ENCODE results near the gene IGF1. TPM values are rescaled to one million over a fixed set of nuclear protein-coding genes. Genes with fewer than 3 reads are reported as not detected.
A peak's percentile ranks its signal among the peaks of the same experiment; 100 is the strongest.

Gene IGF1
- total RNA-seq, 1 donor from 2014 or later = 6.0 TPM

- TF ChIP-seq, protein P1, sequence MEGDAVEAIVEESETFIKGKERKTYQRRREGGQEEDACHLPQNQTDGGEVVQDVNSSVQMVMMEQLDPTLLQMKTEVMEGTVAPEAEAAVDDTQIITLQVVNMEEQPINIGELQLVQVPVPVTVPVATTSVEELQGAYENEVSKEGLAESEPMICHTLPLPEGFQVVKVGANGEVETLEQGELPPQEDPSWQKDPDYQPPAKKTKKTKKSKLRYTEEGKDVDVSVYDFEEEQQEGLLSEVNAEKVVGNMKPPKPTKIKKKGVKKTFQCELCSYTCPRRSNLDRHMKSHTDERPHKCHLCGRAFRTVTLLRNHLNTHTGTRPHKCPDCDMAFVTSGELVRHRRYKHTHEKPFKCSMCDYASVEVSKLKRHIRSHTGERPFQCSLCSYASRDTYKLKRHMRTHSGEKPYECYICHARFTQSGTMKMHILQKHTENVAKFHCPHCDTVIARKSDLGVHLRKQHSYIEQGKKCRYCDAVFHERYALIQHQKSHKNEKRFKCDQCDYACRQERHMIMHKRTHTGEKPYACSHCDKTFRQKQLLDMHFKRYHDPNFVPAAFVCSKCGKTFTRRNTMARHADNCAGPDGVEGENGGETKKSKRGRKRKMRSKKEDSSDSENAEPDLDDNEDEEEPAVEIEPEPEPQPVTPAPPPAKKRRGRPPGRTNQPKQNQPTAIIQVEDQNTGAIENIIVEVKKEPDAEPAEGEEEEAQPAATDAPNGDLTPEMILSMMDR (IDR thresholded peaks at IDR 0.05) = no peak
- H3K27me3 ChIP-seq = no peaks in the 10 kb centered on the region
- no peaks in the 10 kb centered on the region for H3K9me3 ChIP-seq
- H3K4me1 ChIP-seq = peaks cover 8% of the 10 kb centered on the region
- H3K27ac ChIP-seq = no peak overlapping the region
- H3K36me3 ChIP-seq = no peaks in the 10 kb centered on the region
- no peak overlapping the region for H3K4me3 ChIP-seq
- DNase-seq (no peak), ATAC-seq (no peak)
- intact Hi-C loops (cut with DNase I) = no loop called here
Measured at GRCh38 chr12:102470945-102471344, 9.4 kb downstream of the IGF1 start.

GRCh38 chr12:102468261-102468915 is 12.0 kb downstream of the IGF1 start:
- no peak for ATAC-seq
- H3K27me3 ChIP-seq = no peaks in the 10 kb centered on the region
- H3K9me3 ChIP-seq = no peaks in the 10 kb centered on the region
- intact Hi-C loops (cut with DNase I) = no loop called here
- no peaks in the 10 kb centered on the region for H3K36me3 ChIP-seq
- H3K27ac ChIP-seq = no peak overlapping the region
- TF ChIP-seq, protein P1 (IDR thresholded peaks at IDR 0.05) = no peak
- no peaks in the 10 kb centered on the region for H3K4me1 ChIP-seq
- DNase-seq = no peak
- no peak overlapping the region for H3K4me3 ChIP-seq

DNA sequence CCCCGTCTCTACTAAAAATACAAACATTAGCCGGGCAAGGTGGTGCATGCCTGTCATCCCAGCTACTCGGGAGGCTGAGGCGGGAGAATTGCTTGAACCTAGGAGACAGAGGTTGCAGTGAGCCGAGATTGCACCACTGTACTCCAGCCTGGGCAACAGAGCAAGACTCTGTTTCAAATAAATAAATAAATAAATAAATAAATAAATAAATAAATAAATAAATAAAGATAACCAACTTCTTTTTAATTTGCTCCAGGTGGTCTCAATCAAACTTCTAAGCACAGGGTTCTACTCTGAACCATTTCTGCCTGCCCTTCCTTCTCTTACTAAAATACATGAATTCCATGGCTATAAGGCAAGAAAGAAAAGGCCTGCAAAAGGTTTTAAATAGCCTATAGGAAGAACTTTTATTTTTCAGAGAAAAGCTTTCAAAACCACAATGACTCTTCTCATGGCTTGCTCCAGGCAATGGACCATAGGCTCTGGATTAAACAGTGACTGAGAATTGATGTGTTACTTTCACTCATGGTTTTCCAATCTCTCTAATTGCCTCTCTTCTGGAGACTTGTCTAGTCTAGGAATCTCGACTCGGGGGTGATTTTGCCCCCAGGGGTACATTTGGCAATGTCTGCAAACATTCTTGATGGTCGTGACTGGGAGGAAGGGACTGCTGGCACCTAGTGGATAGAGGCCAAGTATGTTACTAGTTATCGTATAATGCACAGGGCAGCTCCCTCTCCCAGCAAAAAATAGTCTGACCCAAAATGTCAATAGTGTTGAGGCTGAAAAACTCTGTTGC is 14.4 kb downstream of the IGF1 start:
- TF ChIP-seq, protein P1 (IDR thresholded peaks at IDR 0.05) = no peak
- ATAC-seq (no peak), DNase-seq (no peak)
- H3K9me3 ChIP-seq = no peaks in the 10 kb centered on the region
- H3K4me1 ChIP-seq = no peaks in the 10 kb centered on the region
- no peaks in the 10 kb centered on the region for H3K36me3 ChIP-seq
- intact Hi-C loops (cut with DNase I) = no loop called here
- no peaks in the 10 kb centered on the region for H3K27me3 ChIP-seq
- no peak overlapping the region for H3K4me3 ChIP-seq
- no peak overlapping the region for H3K27ac ChIP-seq

GRCh38 chr12:102463659-102464249 is 16.6 kb downstream of the IGF1 start:
- ATAC-seq (peak; percentile 44), DNase-seq (no peak)
- H3K36me3 ChIP-seq = no peaks in the 10 kb centered on the region
- intact Hi-C loops (cut with DNase I) = no loop called here
- TF ChIP-seq, protein P1 (IDR thresholded peaks at IDR 0.05) = no peak
- H3K4me3 ChIP-seq = no peak overlapping the region
- no peaks in the 10 kb centered on the region for H3K4me1 ChIP-seq
- no peaks in the 10 kb centered on the region for H3K9me3 ChIP-seq
- H3K27ac ChIP-seq = no peak overlapping the region
- no peaks in the 10 kb centered on the region for H3K27me3 ChIP-seq

GRCh38 chr12:102462795-102463465 is 17.4 kb downstream of the IGF1 start:
- no peak overlapping the region for H3K27ac ChIP-seq
- intact Hi-C loops (cut with DNase I) = no loop called here
- TF ChIP-seq, protein P1 (IDR thresholded peaks at IDR 0.05) = no peak
- no peak for ATAC-seq
- H3K36me3 ChIP-seq = no peaks in the 10 kb centered on the region
- DNase-seq = no peak
- H3K4me3 ChIP-seq = no peak overlapping the region
- H3K4me1 ChIP-seq = no peaks in the 10 kb centered on the region
- no peaks in the 10 kb centered on the region for H3K9me3 ChIP-seq
- no peaks in the 10 kb centered on the region for H3K27me3 ChIP-seq
